Measurements from ENCODE around the gene CAMK1G.
A peak's percentile ranks its signal among the peaks of the same experiment; 100 is the strongest.

DNA sequence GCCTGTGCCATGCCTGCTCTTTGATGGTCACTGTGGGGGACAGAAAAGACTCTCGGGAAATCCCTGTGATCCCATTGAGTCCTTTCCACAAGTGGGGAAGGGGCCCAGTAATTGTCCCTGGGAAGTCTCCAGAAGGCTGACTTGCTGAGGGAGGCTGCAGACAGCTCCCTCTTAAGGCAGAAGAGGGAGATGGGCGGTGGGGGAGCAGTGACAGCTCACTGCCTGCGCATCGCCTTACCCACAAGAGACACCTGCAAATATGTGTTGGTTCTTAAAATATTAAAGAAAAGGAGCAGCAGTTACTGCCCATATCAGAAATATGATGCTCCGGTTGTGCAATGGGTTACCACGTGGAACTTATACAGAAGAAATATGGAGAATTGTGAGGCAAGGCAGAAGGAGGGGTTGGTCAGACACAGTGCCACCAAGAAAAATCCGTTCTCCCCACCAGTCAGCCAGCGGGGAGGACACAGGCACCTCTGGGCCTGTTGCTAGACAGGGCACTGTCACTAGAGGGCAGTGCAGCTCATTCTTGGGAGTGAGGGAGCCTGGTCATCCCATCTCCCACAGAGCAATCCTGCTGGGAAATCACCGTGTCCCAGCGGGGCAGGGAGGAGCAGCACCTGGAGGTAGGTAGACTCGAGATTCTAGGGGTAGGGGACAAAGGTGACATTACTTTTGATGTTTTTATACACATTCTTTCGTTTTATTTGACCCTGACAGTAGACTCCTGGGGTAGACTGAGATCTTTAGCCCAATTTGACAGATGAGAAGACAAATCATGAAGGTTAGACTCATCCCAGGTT lies 6.9 kb upstream of the CAMK1G start:
- TF ChIP-seq, protein P1, sequence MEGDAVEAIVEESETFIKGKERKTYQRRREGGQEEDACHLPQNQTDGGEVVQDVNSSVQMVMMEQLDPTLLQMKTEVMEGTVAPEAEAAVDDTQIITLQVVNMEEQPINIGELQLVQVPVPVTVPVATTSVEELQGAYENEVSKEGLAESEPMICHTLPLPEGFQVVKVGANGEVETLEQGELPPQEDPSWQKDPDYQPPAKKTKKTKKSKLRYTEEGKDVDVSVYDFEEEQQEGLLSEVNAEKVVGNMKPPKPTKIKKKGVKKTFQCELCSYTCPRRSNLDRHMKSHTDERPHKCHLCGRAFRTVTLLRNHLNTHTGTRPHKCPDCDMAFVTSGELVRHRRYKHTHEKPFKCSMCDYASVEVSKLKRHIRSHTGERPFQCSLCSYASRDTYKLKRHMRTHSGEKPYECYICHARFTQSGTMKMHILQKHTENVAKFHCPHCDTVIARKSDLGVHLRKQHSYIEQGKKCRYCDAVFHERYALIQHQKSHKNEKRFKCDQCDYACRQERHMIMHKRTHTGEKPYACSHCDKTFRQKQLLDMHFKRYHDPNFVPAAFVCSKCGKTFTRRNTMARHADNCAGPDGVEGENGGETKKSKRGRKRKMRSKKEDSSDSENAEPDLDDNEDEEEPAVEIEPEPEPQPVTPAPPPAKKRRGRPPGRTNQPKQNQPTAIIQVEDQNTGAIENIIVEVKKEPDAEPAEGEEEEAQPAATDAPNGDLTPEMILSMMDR (IDR thresholded peaks at IDR 0.05) = peak; percentile 84 to 86 (median 85)
- no peak for TF ChIP-seq POLR2A (IDR thresholded peaks at IDR 0.05)
- no peak for TF ChIP-seq EP300 (IDR thresholded peaks at IDR 0.05)

All from ovary (tissue), 3 donors.